GDM1 (cell line): ENCODE data around the gene NPL.

Experiments used
- DNase-seq: peaks from one replicate; lab custom pipeline; 2025; lab: John Stamatoyannopoulos, UW

Gene NPL

GRCh38 chr1:182779530-182779929 lies 10.0 kb upstream of the NPL start:
- DNase-seq: no peak

DNA sequence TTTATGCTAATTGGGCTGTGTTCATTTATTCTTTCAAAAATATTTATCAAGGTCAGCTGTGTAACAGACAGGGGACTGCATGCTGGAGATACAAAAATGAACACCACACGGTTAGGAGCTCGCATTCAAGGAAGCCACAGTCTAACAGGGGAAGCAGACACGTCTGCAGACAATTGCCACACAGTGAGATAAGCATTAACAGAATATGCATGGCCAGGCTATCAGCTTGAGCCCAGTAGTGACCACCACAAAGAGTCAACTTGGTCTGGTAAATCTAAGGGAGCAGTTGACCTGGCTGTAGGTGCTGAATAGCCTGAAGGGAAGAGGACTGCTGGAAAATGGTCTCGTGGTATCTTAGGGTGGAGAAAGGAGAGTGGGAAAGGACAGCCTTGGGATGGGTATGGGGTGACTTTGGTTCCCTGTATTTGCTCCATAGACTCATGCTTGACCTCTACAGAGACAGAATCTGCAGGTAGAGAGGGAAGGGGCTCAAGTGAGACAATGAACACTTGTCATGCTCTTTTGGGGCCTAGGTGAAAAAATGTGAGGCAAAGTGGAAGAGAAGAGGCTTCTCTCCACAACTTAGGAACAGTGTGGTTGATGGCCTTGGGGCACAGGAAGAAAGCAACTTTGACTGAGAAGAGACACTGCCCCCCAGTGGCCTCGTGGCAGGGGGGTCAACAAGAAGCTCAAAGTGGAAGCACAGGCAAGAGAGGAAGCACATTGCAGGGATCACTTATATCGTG lies 7.6 kb upstream of the NPL start:
- peak; percentile 66 for DNase-seq

- no peak for DNase-seq
These were observed 7.0 kb upstream of the NPL start for GRCh38 chr1:182782587-182782913.

GRCh38 chr1:182783068-182783467 lies 6.5 kb upstream of the NPL start:
- DNase-seq: no peak

DNA sequence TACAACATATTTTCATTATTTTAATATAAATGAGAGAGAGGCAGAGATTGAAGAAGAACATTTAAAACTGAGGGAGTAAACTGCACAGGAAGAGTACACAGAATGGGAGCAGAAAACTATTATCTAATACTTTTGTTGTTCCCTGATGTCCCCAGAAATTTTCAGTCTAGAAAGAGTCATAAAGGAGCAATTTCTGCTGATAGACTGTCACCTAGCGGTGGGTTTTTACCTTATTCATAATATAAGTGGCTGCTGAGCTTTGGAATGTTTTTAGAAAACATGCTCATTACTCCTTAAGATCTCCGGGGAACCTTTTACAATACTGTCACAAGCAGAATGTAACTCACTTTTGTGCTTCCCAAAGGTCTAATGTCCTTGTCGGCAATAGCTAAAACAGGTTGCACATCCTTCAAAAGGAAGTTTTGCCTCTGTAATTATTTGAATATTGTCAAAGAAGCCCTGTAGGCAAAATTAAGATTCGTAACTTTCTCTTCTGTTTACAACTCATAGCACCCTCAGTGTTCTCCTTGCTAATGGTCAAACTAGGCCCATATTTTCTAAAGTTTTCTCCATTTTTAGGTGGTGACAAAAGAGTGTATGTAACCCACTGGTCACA lies 4.9 kb upstream of the NPL start:
- peak; percentile 2 for DNase-seq

- no peak for DNase-seq
These were observed 4.4 kb upstream of the NPL start for GRCh38 chr1:182785181-182785580.

DNA sequence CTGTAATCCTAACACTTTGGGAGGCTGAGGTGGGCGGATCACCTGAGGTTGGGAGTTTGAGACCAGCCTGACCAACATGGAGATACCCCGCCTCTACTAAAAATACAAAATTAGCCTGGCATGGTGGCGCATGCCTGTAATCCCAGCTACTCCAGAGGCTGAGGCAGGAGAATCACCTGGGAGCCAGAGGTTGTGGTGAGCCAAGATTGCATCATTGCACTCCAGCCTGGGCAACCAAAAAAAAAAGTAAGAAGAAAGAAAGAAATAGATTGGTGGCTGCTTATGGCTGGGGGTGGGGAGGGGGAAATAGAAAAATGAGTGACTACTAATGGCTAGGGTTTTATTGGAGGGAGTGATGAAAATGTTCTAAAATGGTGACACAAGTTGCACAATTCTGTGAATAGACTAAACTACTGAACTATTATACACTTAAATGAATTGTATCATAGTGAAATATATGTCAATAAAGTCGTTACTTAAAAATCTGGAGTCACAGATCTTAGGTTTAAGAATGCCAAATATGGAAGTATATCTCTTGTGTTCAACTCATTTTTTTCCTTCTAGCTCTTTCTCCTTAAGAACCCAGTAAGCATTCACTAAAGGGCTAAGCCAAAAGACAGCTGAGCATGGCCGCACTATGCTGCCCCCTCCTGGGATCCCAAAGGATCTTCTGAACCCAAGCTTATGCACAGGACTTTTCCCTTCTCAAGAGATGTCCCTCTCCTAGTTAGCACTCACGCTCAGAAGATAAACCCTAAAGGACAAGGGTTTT lies 3.2 kb upstream of the NPL start:
- DNase-seq: peak; percentile 36

DNA sequence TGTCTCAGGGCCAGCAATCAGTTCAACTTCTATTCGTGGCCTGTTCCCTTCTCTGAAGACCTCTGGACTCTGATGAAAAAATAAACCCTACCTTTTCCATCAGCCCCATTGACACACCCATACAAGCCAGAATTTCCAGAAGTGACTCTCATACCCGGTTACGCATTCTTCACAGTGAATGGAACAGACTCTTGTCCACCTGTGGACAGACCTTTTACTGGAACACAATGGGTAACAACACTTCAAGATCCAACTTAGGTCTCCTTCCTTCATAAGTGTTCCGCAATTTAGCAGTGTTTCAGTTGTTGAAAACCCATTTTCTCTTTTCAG lies 2.6 kb upstream of the NPL start:
- no peak for DNase-seq

DNA sequence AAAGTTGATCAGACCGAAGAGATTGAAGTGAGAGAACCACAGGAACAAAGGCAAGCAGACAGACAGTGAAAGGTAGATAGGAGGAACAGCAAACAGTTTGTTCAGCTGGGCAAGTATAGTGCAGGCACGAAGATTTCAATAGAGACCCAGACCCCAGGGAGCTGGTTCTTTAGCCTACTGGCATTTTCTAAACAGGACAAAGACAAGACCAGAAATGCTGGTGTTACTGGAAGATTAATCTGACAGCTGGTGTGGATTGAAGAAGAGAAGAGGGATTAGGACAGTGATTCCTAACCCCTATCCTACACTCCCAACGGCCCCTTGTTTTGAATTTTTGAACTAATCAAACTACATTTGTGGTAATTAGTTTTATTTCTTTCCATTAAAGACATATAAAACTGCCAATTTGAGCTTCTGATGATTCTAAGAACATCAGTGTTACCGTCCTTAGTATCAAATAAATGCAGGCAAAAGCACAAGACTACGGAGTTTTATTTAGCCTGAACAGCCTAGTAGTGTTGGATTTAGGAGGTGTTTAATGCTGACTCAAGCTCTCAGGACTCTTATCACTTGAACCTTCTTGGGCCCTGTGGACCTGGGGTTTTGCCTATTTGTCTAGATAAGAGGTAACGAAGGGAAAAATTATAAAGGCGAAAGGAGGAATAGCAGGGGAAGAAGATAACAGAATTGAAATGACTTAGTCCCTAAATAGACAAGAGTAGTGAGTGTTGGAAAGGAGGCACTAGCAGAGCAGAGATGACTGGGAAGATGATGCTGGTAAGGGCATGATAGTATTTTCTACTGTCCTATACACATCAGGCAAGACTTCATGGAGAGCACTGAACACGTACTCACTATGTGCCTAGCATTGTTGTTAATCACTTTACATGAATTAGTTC lies 2.0 kb downstream of the NPL start:
- DNase-seq: no peak

DNA sequence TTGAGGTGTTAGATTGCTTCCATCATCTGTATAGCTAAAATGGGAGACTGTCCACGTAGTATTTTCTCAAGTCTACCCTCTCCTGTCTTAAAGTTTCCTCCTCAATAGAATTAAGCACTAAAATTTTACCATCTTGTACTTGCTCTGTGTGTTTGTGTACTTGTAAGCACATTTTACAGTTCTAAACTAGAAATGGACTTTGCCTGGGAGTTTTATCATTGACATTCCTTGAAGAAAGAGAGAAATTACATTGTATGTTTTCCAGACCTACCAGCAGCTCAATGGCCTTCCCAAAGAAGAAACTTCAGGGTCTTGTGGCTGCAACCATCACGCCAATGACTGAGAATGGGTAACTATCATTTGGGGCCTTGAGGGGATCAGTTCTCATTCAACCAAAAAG lies 4.5 kb downstream of the NPL start:
- no peak for DNase-seq

- DNase-seq: no peak
These were observed 5.2 kb downstream of the NPL start for GRCh38 chr1:182794676-182795201.

- DNase-seq: peak; percentile 23
These were observed 6.1 kb downstream of the NPL start for GRCh38 chr1:182795563-182796228.

DNA sequence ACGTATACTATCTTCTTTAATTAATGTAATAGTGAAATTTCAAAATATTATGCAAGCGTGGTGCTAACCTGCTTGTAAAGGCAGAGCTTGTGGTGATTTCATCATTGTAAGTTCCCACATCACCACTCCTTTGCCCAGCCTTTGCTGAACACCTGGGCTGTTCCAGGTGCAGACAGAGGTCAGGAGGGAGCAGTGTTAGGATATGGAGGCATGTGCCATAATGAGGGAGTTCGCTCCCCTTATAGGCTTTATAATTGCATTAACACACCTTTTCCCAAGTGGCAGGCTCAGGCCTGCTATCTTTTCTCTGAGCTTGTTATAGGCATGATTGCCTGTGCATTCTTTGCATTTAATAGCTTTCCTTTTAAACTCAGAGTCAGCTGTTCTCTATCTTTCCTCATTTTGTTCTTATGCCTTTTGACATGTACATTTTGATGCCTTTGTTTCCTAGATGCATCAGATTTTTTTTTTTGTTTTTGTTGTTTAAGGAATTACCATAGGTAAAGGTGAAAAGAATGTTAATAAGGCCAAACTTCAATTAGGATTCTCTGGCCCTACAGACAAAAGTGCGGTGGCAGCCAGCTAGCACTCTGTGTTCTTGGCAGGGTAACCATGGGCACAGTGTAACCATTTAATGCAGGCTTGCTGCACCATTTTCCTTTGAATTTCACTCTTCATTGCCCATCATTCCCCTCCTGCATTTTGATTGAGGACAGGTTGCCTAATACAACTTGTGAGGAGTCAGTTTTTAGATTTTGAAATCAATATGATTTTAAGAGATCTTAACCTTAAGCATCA lies 12.6 kb downstream of the NPL start:
- no peak for DNase-seq

DNA sequence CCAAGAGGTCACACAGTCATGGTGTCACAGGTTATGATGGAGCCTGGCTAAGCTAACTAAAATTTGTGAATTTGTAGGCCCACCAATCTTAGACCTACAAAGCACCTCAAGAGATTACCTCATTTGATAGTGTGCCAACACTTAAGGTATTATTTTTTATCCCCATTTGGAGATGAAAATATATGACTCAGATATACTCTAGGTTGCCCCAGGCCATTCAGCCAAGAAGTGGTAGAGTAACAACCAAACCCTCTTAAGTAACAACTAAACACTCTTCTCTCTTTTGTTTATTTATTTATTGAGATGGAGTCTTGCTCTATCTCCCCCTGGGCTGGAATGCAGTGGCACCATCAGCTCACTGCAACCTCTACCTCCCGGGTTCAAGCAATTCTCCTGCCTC lies 14.3 kb downstream of the NPL start:
- no peak for DNase-seq

GRCh38 chr1:182806015-182806678 lies 16.6 kb downstream of the NPL start:
- no peak for DNase-seq

- no peak for DNase-seq
These were observed 18.3 kb downstream of the NPL start for GRCh38 chr1:182807907-182808306.

DNA sequence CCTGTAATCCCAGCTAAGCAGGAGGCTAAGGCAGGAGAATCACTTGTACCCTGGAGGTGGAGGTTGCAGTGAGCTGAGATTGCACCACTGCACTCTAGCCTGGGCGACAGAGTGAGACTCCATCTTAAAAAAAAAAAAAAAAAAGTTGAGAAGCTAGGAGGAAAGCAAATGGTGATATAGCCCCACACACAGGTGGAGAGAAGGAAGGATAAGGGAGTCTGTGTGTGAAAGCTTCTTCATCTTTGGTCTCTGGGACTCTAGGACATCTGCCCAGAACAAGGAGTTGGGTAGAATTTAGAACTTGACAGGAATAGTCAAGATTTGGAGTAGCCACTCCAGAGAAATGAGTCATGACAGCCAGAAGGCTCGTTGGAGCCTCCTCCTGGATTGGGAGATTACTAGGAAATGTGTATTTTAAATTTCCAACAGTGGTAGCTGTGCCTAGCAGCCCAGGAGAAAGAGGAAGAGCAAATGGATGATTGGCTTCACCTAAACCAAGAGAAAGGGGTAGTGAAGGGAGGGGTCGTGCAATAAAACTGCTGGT lies 19.9 kb downstream of the NPL start:
- no peak for DNase-seq

DNA sequence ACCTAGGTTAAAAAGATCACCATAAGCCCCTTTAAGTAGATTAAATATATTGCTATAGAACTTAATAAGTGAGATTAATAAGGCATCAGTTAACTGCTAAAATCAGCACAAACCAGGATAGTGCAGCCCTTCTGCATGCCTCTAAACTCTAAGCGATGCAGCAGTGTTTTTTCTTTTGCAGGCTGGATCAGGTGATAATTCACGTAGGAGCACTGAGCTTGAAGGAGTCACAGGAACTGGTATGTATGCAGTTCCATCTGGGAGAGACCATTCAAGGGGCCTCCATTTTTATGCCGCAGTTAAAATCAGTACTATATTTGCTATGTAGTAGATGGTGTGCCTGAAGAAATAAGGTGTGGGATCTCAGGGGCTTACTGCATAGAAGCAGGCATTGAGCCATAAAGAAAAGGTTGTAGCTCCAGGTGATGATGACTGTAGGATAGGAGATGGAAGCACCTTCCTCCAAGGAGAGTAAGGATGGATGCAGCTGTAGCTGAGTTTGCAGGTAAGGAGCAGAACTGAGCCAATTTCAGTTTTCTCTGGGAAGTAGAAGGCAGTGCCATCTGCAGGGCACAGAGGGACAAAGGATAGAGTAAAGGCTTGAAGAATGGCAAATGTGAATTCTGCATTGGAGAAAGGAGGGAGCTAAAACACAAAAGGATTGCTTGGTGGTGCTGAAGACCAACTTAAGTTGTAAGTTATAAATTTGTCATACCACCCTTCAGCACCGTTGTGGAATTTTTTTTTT lies 22.6 kb downstream of the NPL start:
- DNase-seq: no peak

- no peak for DNase-seq
These were observed 27.3 kb downstream of the NPL start for GRCh38 chr1:182816863-182817262.
